Endothelial cell (in vitro differentiated cells): ENCODE measurements around the gene TACO1. TPM values are rescaled to one million over a fixed set of nuclear protein-coding genes. Genes with fewer than 3 reads are reported as not detected.

Experiments
- DNase-seq: peaks from one replicate; pipeline ENCODE4 v3.0.0; 2021; ENCODE audit warnings: low spot score
- H3K27ac Mint-ChIP-seq: one replicate; pipeline ENCODE4 v1.8.0; 2021; ENCODE audit warnings: mixed read lengths, inconsistent platforms; ENCODE audit not compliant: unreplicated experiment
- H3K27me3 Mint-ChIP-seq: one replicate; pipeline ENCODE4 v1.8.0; 2021; ENCODE audit warnings: mild to moderate bottlenecking, moderate library complexity, mixed read lengths, inconsistent platforms; ENCODE audit not compliant: unreplicated experiment
- H3K36me3 Mint-ChIP-seq: one replicate; pipeline ENCODE4 v1.8.0; 2021; ENCODE audit warnings: mild to moderate bottlenecking, low read depth, mixed read lengths, inconsistent platforms; ENCODE audit not compliant: unreplicated experiment
- H3K4me1 Mint-ChIP-seq: one replicate; pipeline ENCODE4 v1.8.0; 2021; ENCODE audit warnings: mild to moderate bottlenecking, mixed read lengths, inconsistent platforms; ENCODE audit not compliant: unreplicated experiment
- H3K4me3 Mint-ChIP-seq: one replicate; pipeline ENCODE4 v1.8.0; 2021; ENCODE audit warnings: mild to moderate bottlenecking, mixed read lengths, inconsistent platforms; ENCODE audit not compliant: unreplicated experiment
- H3K9me3 Mint-ChIP-seq: one replicate; pipeline ENCODE4 v1.8.0; 2021; ENCODE audit warnings: mixed read lengths, inconsistent platforms; ENCODE audit not compliant: unreplicated experiment
- total RNA-seq: library from RNA; stranded (reverse); fragmentation: NEBNext Ultra II Directional; extraction: Animal tissue kit (Norgen Biotek cat#: 25700); gene quantifications from one replicate; pipeline ENCODE4 v1.2.1, GENCODE V29; 2021; ENCODE audit not compliant: unreplicated experiment
- TF ChIP-seq, protein P1 (sequence below): fragments of 200-600 bp; sonication (generic); IDR thresholded peaks from one replicate; pipeline ENCODE4 v1.5.0; 2021; ENCODE audit warnings: antibody characterized with exemption; ENCODE audit not compliant: unreplicated experiment

Gene TACO1
- total RNA-seq, 1 donor from 2014 or later = 19.4 TPM

DNA sequence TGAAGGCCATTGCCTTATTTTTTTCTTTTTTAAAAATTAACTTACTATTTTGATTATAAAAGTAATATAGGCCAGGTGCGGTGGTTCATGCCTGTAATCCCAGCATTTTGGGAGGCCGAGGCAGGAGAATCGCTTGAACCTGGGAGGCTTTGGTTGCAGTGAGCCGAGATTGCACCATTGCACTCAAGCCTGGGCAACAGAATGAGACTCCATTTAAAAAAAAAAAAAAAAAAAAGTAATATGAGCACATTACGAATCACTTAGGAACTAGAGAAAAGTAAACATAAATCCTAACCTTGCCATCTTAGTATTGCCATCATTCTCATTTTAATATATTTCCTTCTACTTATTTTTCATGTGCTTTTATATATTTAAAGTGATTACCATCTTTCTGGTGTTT lies 12.9 kb upstream of the TACO1 start:
- TF ChIP-seq, protein P1, sequence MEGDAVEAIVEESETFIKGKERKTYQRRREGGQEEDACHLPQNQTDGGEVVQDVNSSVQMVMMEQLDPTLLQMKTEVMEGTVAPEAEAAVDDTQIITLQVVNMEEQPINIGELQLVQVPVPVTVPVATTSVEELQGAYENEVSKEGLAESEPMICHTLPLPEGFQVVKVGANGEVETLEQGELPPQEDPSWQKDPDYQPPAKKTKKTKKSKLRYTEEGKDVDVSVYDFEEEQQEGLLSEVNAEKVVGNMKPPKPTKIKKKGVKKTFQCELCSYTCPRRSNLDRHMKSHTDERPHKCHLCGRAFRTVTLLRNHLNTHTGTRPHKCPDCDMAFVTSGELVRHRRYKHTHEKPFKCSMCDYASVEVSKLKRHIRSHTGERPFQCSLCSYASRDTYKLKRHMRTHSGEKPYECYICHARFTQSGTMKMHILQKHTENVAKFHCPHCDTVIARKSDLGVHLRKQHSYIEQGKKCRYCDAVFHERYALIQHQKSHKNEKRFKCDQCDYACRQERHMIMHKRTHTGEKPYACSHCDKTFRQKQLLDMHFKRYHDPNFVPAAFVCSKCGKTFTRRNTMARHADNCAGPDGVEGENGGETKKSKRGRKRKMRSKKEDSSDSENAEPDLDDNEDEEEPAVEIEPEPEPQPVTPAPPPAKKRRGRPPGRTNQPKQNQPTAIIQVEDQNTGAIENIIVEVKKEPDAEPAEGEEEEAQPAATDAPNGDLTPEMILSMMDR = no peak
- Mint-ChIP-seq H3K27me3 (peaks cover 4% of the 10 kb centered on the region), H3K4me1 (no peaks in the 10 kb centered on the region), H3K36me3 (peaks cover 40% of the 10 kb centered on the region), H3K27ac (no peak overlapping the region), H3K9me3 (no peaks in the 10 kb centered on the region), H3K4me3 (no peak overlapping the region)
- DNase-seq = no peak

DNA sequence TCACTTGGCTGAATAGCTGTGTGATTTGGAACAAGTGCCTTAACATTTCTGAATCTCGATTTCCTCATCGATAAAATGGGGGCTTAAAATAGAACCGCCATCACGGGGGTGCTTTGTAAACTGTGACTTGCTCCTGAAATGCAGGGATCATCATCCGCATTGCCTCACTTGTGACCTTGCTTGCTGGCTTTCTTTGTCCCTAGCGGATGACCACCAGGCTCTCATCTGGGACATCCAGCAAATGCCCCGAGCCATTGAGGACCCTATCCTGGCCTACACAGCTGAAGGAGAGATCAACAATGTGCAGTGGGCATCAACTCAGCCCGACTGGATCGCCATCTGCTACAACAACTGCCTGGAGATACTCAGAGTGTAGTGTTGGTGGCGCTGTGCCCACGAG lies 11.9 kb upstream of the TACO1 start:
- peaks cover 6% of the 10 kb centered on the region for H3K27me3 Mint-ChIP-seq
- peaks cover 33% of the 10 kb centered on the region for H3K36me3 Mint-ChIP-seq
- no peak overlapping the region for H3K27ac Mint-ChIP-seq
- no peaks in the 10 kb centered on the region for H3K9me3 Mint-ChIP-seq
- no peak for DNase-seq
- no peak overlapping the region for H3K4me3 Mint-ChIP-seq
- H3K4me1 Mint-ChIP-seq = no peaks in the 10 kb centered on the region
- TF ChIP-seq, protein P1 = no peak

DNA sequence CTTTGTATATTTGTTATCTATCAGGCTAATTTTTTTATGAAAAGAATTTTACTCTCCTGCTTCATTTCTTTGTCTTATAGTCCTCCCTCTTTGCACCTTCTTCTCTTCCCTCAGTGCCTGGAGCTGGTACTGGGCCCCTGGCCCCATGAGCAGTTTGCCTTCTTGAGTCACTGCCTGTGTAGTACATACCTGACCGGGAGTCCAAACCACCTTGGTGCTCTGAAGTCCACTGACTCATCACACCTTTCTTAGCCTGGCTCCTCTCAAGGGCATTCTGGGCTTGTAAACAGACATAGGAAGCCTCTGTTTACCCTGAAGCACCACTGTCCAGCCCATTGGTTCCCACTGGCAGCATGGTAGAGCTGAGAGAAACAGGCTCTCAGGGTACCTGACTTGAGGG lies 11.0 kb upstream of the TACO1 start:
- Mint-ChIP-seq H3K9me3 (no peaks in the 10 kb centered on the region), H3K4me1 (no peaks in the 10 kb centered on the region), H3K36me3 (peaks cover 30% of the 10 kb centered on the region), H3K27ac (no peak overlapping the region), H3K4me3 (no peak overlapping the region), H3K27me3 (peaks cover 5% of the 10 kb centered on the region)
- TF ChIP-seq, protein P1 = no peak
- DNase-seq = no peak

DNA sequence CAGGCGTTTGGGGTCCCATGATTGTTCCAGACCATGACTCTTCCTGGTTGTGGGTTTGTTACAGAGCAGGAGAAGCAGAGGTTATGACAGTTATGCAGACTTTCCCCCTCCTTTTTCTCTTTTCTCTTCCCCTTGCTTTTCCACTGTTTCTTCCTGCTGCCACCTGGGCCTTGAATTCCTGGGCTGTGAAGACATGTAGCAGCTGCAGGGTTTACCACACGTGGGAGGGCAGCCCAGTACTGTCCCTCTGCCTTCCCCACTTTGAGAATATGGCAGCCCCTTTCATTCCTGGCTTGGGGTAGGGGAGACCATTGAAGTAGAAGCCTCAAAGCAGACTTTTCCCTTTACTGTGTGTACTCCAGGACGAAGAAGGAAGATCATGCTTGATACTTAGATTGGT lies 7.9 kb upstream of the TACO1 start:
- H3K27ac Mint-ChIP-seq = no peak overlapping the region
- no peaks in the 10 kb centered on the region for H3K4me1 Mint-ChIP-seq
- peaks cover 5% of the 10 kb centered on the region for H3K27me3 Mint-ChIP-seq
- TF ChIP-seq, protein P1 = no peak
- no peak overlapping the region for H3K4me3 Mint-ChIP-seq
- no peak for DNase-seq
- H3K9me3 Mint-ChIP-seq = no peaks in the 10 kb centered on the region
- peaks cover 17% of the 10 kb centered on the region for H3K36me3 Mint-ChIP-seq

DNA sequence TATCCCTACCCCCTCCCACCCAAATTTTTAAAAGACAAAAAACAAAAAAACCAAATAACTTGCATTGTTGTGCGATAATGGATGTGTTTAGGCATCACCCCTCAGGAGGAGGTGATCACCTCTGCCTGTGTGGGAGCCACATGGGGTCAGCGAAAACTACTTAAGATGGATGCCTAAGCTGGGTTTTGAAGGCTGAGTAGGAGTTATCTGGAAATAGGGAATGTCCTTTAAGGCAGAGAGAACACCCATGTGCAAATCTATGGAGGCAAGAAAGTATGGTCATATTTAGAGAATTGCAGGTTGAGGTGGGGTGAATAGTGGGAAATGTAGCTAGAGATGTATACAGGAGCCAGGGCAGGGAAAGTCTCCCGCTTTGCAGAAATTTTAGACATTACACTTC lies 5.6 kb upstream of the TACO1 start:
- Mint-ChIP-seq H3K36me3 (peaks cover 7% of the 10 kb centered on the region), H3K27ac (no peak overlapping the region)

More for the DNA sequence above, 5.6 kb upstream of the TACO1 start:
- peaks cover 2% of the 10 kb centered on the region for H3K4me1 Mint-ChIP-seq
- DNase-seq = no peak
- H3K4me3 Mint-ChIP-seq = no peak overlapping the region
- peaks cover 4% of the 10 kb centered on the region for H3K27me3 Mint-ChIP-seq
- TF ChIP-seq, protein P1 = no peak
- H3K9me3 Mint-ChIP-seq = no peaks in the 10 kb centered on the region
